Measurements from ENCODE around the gene GLA.

GLA gene

DNA sequence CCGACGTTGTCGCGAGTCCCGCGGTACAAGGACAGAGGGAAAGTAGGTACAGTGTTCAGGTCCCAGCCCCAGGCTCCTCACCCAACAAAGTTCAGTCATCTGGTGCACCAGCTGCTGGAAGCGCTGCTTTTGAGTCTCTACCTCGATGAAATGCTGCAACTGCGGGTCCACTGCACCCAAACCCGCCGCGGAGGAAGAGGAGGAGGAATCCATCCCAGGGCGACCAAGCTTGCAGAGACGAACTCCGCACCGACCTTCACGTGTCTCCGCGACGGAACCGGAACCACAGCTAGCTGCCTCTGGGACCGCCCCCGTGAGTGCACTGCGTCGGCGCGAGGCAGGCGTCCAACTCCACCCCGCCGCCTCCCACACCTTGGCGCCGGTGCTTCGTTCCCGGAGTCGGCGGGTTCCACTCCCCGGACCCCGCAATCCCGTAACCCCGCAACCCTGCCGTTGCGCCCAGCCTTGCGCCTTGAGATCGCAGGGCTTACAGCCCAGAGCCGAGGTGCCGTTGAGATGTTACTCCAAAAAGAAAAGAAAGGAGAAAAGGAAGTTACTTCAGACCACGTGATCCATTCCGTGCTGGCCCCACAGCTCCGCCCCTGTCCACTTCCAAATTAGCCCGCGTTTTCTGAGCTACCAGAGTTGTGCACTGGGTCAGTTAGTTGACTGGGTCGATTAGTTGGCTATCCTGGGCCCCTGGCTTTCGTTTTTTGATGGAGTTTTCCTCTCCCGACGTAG lies 59.1 kb downstream of the GLA start, which contains the start of gene TIMM8A:
TSS of gene TIMM8A (minus strand) at position 291 of the 741 bp plus-strand sequence. CDS start at position 213, 78 bp downstream.
- DNase-seq: peak; percentile 73

DNA sequence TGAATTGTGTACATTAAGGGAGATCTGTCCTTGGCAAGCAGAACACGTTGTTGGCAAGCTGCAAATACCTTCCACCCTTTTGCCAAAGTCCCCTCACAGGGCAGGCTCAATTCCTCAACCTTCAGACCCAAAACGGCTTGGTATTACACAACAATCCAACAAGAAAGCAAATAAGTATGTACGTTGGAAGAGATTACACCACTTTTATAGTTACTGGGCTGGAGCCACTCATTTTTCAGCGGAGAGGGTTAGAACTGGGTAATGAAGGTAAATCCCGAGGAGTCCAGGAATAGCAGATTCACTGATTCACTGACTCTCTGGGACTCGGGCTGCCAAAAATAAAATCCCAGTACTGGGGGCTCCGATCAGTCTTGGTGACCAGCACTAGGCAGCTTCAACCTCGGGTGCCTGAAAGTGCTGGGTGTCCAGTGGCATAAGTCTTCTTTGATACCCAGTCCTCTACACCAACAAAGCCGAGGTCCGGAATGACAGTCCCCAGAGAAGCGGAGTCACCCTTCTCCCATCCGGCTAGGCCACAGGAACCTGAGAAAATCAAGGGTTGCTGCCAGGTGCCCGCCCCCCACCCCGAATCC lies 59.8 kb downstream of the GLA start:
- DNase-seq: no peak
